ENCODE measurements around the gene EFNA2.

GRCh38 chr19:1276628-1277022, 9.0 kb upstream of the EFNA2 start:
- TF ChIP-seq POLR2A (IDR thresholded peaks at IDR 0.05) (no peak), CTCF (IDR thresholded peaks at IDR 0.05 in 4 of 5, conservative IDR thresholded peaks at IDR 0.05 in 1 of 5) (no peak)

All from gastrocnemius medialis (tissue), 4 donors.